HCEC 1CT (cell line): Measurements from ENCODE around the gene HS6ST2.

ENCODE experiments used
- DNase-seq: peaks from one replicate; pipeline ENCODE4 v3.0.0-alpha.2; 2017

HS6ST2 gene

DNA sequence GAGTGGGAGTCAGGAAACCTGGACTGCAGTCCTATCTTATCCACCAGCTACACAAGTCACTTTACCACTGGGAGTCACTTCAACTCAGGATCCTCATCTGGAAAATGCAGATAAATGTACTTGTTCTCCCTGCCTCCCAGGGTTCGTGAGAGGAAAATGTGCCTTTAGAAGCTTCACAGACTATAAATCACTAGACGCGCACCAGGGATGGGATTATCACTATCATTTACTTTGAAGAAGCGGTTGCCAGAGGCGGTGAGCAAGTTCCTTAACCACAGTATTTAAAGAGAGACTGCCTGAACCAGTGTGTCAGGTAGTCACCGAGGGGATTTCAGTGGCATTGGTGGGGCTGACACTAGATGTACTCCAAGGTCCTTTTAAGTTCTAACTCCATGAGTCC is 219.5 kb downstream of the HS6ST2 start:
- DNase-seq = no peak

DNA sequence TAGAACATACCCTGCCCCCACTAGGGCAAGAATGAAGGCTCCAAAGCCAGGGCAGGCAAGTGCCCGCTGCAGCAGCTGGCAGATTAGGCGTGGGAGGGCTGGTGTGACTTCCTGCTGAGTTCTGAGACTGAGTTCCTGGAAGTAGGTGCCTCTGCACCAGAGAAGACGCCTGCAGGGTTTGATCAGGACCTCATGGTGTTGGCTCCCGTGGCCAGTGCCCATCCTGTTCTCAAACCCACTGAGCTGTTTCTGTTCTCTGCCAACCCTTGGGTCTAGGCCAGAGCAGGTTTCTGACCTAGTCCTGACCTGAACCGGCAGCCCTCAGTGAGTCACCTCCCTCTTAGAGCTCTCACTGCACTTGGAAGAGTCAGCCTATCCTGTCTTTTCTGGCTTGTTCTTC is 220.7 kb downstream of the HS6ST2 start:
- DNase-seq = no peak

DNA sequence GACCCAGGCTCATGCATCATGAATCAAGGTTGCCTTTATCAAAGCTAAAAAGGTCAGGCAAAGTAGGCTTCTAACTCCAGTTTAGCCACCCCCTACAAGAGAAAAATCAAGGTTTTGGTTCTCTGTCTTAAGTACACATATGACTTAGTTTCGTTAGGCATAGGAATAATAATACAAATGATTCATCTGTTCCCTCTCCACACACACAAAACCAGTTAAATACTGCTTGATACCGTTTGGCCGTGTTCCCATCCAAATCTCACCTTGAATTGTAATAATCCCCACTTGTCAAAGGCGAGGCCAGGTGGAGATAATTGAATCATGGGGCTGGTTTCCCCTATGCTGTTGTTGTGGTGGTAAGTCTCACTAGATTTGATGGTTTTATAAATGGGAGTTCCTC is 226.2 kb downstream of the HS6ST2 start:
- DNase-seq = no peak

DNA sequence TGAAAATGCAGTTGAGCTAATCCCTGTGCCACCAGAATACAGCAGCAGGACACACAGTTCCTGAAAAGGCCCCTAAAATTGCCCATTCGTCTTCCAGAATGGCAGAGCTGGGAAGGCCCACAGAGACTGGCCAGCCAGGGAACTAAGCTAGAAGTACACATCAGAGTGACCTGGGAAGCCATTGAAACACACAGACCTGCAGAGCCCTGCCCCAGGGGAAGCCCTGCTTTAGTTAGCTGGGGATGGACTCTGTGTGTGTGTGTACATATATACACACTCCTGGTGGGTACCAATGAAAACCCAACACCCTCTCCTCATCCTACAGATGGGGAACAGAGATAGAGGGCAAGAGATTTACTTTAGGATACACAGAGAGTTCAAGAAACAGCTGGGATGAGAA is 227.7 kb downstream of the HS6ST2 start:
- DNase-seq = no peak

DNA sequence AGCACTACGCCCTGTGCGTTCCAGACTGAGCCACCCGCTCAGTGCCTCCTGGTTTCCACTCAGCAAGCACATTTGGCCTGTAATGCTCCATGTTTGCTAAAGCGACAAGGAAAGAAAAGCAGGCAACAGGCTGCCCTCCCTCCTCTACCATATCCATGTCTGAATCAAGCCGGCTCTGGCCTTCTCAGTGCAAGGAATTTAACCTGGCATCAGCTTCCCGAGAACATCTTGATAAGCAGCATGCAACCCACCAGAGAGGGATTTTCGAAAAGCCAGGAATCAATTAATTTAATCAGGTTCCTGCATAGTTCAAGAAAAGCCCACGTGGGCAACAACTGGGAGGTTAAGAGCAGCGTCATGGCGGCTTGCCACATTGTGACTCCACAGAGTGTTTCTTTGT is 228.2 kb downstream of the HS6ST2 start:
- DNase-seq = no peak

DNA sequence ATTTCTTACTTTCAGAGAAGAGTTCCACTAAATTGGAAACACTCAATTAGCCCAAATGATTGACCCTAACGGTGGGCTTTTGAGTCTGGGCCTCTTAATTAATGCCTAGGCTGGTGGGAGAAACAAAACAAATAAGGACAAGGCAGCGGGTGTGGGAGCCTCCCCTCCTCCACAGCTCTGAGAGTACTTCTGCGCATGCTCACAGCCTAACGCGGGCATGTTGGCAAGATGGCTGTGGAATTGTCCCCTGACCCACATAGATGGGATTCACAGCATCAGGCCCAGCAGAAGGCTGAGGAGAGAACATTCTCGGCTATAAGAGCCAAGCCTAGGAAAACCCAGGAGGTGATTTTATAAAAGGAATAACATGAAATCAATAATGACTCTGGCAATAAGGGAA is 230.1 kb downstream of the HS6ST2 start:
- DNase-seq = no peak

DNA sequence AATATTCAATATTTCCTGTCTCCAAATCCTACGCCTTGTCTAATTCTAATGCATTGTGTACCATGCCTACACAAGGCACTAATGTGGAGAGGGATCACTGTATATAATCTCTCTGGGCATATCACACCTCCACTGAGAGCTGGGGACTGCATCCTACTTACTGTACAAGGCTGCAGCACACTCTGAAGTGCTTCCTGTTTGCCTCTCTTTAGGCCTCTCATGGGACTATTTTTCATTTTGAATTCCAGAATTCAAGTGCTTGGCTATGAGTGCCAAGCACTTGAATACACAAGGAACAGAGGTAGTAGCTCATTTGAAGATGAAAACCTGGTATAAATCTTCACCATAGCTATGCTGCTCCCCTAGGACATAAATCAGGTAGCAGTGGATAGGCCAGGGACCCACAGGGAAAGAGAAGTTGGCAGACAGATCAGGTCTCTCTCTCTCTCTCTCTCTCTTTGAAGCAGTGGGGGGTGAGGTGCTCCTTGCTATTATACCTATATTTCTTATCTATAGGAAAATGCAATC is 239.9 kb downstream of the HS6ST2 start:
- no peak for DNase-seq

DNA sequence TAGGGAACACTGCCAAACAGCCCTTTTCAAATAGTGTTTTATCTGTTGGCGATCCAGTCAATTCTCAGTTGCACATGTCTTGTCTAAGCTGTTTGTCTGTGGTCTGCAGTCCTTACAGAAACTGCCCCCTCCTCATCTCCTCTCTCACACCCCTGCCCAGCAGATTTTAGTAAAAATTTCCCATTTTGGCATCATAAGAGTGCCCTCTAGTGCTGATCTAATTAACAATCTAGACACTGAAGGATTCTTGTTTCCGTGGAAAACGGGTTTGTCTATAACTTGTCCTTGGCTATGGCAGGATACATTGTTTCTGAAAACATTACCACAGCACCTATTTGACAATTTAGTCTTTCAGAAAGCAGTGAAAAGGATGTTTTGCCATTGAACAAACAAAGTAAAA is 242.4 kb downstream of the HS6ST2 start:
- DNase-seq = peak; percentile 3

DNA sequence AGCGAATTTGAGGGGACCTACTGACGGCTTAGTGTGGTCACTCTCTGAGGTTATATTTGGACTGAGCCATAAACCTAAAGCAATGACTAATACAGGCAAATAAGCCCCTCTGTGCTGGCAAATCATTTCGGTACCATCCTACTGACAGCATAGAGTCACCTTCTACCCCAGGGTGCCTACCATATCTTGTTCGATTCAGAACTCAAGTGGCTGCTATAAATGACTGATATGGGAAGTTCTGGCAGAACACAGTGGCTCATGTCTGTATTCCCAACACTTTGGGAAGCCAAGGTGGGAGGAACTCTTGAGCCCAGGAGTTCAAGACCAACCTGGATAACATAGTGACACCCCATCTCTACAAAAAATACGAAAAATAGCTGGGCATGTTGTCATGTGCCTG is 243.5 kb downstream of the HS6ST2 start:
- no peak for DNase-seq

DNA sequence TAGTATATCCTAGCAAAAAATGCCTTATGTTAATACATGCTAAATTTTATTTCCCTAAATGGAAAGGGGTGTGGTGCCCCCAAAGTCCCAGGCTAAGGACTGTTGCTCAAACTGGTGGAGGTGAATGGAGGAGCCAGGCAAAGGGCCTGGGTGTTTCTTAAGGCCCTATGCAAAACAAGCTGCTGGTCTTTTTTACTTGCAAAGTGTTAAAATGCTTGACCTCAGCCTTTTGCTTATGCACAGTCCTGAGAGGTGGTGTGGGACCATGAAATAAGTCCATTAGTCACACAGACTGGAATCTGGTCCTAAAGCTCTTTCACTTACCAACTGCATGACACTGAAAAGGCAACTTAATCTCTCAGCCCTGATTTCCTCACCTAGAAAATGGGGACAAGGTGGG is 246.1 kb downstream of the HS6ST2 start:
- no peak for DNase-seq

DNA sequence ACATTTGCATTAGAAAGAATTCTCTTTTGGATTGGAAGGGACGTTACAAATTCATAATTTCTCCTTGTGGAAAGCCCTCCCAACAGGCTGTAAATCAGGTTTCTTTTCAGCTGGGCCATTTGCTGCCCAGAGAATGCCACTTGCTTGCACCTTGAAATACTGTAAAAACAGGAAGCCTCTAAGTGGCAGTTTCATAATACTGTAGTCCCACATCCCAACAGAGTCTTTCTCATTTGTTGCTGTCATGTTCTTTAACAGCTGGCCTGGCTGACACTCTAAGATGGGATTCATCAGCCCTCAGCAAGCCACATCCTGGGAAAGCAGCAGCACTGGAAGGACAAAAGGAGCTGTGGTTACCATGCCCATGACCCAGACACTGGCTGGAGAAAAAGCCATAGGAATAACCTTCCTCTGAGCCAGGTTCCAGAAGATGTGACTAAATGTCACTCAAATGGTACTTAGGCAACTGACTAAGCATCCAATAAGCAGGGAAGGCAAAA is 247.7 kb downstream of the HS6ST2 start:
- no peak for DNase-seq

DNA sequence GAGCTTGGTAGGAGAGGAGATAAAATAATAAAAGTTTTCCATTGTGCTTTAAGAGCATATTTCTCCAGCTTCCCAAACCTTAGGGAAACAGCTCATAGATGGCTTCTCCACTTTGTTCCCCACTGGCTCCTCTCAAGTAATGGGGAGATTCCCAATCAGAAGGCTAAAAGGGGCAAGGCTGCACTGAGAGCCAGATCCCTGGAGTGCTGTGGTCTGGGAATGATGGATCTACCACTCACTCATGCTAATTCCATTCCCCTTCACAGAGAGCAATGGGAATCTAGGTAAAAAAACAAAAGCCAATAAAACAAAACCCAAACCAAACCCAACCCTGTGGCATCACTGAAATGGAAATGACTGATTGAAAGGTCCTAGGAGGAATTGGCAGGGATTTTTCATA is 249.9 kb downstream of the HS6ST2 start:
- DNase-seq = no peak

DNA sequence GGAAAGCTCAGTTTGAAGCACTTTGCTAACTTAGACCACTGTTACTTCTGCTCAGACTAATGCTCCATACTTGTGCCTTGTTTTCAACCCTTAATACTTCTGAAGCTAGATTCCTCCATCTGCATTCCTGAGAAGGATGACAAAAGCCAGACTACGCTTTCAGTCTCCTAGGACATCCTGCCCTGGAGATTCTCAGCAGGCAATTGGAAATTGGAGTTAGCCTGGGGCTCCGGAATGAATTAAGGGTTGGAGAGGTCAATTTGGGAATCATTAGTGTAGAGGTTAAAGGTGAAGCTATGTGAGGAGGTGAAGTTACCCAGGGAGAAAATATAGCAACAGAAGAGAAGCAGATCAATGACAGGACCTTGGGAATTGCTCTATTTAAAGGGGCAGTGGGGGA is 253.7 kb downstream of the HS6ST2 start:
- no peak for DNase-seq

DNA sequence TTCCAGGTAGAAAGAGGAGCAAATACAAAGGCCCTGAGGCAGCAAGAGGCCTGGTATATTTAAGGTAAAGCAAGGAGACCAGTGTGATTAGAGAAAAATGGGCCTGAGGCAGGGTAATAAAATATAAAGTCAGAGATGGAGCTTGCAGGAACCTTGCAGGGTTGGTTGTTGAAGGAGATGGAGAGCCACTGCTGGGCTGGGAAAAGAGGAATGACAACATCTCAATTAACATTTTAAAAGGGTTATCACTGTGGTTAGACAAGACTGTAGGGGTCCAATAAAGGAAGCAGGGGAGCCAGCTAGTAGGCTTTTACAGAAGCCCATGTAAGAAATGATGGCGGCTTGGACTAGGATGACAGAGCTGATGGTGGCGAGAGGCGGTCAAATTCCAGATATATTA is 264.0 kb downstream of the HS6ST2 start:
- DNase-seq = no peak

DNA sequence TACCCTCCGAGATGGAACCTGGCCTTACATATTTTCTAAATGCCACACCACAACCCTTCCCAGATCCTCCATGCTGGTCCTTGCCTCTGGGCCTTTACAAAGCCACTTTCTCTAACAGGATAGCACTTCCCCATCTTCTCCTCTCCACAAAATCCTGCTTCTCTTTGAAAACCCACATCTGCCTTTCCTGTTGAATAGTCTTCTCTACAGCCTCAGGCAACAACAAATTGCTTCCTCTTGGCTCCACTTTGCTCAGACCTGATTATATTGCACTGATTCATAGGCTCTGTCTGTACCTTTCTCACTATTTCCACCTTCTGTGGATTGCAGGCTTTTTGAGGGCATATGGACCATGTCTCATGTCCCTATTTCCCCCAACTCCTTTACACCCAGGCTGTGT is 265.9 kb downstream of the HS6ST2 start:
- DNase-seq = no peak

DNA sequence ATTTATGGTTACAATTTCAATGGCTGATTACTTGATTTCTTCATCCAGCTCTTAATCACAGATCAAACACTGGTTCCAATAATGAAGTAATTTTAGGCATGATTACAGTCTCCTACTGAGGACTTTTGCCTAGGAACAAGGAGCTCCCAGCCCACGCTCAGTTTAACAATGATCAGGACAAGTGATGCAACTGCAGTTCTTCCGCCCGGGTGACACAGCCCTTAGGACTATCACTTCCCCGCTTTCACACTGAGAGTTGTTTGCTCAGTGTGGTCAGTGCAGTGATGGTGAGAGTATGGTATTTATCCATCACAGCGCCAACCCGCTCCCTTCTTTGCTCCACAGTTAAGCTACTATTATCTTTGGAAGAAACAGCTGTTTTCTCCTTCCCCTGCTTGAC is 266.4 kb downstream of the HS6ST2 start:
- no peak for DNase-seq

DNA sequence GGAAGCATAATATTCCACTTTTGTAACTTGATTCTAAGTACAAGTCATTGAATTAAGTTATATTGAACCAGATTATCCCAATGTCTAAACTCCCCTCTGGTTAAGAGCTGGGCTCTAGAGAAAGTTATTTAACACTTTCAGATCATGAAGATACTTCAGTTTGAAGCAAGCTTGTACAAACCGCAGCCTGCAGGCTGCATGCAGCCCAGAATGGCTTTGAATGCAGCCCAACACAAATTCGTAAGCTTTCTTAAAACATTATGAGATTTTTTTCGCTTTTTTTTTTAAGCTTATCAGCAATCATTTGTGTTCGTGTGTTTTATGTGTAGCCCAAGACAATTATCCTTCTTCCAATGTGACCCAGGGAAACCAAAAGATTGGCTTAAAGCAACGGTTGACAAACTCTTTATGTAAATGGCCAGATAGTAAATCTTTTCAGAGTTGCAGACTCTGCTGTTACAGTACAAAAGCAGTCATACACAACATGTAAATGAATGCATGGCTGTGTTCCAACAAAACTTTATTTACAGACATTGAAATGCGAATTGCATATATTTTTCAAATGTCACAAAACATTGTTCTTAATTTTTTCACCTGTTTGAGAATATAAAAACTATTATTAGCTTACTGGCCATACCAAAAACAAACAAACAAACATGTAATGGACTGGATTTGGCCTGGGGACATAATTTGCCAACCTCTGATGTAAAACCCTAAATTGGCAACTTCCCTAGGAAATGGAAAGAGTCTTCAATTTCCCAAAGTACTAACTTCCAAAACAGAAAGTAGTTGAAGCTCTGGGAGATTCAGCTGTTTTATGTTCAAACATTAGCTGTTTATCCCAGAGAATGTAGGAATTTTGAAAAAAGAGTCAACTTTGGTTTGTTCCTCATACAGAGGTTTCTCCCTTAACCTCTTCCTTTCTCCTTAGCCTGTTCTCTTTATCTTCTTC is 268.5 kb downstream of the HS6ST2 start:
- DNase-seq = no peak

DNA sequence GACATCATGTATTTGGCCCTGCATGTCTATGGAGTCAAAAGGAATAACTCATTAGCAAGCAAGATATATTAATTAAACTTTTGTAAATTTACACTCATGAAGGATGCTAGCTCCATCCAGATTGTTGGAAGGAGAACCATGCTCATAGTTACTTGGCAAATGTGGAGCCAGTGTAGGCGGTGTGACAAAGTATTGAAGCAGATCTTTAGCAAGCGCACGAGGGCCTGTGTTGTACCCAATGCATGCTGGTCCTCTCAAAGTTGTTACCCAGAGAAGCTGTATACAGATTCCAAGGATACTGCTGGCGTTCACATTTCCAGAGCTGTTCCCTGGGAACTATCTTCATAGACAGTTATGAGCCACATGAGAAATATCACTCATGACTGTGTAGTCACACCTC is 273.2 kb downstream of the HS6ST2 start:
- no peak for DNase-seq

DNA sequence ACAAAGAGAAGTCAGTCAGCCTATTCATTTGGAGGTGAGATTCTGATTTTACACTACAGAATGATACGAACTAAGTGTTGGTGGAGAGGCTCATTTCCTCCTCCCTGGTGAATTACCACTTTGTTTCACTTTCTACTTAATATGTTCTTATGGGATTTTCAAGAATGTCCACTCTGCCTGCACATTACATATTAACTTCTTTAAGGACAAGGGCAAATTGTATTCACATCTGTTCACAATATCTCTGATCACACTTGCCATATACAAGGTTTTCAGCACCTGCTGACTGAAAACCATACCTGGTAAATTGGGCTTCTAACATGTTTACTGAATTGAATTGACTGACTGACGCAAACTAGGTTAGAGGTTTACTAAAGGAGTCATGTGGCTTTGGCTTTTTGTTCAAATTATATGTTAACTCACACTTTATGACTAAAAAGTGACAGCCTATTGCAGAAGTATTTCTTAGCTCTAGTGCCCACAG is 281.2 kb downstream of the HS6ST2 start:
- DNase-seq = no peak

DNA sequence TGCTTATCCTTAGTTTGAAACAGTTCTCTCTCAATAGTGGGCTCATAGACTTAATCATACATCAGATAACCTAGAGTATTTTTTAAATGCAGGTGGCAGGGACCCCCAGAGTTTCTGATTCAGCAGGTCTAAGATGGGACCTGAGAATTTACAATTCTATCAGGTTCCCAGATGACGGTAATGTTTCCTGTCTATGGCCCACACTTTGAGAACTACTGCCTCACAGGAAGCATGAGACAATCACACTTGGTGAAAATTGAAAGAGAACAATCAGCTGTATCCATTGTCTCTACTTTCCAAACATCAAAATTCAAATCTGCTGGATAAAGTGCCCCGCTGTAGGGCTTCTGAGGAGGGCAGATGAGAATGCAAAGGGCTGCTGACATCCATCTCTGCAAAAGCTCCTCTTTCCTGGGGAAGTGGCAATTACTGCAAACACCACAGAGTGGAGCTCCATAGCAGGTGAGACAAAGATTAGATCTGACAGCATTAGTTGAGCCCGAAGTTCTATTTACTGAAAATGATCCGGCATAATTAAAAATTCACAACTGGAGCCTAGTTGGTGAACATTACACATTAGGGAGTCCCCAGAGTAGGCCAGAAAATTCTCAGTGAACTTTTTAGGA is 281.8 kb downstream of the HS6ST2 start:
- no peak for DNase-seq

DNA sequence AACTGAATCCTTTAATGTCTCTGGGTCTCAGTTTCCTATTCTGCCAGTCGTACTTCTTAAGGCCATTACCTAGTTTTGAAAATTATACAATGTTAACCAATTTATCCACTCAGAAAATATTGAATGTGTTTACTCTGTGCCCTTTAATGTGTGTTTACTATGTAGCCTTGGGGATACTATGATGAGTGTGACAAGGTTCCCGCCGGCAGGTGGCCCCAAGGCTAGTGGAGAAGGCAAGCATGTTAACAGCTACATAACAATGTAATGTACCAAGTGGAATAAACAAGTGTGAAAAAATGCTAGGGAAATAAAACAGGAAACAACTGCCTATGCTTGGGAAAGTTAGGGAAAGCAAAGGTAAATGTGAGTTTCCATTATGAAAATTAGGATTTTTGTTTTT is 282.3 kb downstream of the HS6ST2 start:
- DNase-seq = no peak

DNA sequence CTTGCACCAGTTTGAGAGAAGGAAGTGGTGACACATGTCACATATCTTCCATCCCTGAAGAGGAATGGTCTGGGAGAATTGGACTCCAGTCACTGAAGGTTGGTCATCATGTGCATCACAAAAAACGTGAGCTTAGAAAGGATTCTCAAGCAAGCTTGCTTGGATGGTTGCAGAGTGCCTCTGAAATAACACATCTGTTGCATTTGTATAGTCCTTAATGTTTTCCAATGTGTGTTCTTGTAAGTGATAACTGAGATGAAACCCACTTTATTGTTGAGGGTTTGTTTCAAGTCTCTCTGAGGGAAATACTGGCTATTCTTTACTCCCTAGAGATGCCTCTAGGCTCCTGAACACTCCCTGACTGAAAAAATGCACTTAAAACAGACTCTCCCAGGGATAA is 285.1 kb downstream of the HS6ST2 start:
- DNase-seq = no peak

DNA sequence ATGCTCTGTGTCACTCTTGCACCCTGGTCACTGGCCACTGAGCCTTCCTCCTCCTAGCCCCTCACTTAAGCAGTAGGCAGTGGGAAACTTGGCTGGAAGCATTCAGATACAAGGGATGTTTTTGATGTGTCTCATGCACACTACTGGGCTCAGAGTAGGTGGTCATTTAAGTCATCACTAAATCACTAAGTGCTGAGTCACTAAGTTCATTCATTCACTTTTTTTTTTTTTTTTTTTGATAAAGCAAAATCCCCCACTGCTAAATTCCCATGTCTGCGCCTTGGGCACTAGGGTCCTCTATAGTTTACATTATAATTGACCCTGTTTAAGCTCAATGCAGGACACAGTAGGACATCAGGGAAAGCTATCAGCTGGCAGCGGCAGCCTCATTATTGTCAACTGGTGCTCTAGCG is 287.2 kb downstream of the HS6ST2 start:
- DNase-seq = peak; percentile 2

DNA sequence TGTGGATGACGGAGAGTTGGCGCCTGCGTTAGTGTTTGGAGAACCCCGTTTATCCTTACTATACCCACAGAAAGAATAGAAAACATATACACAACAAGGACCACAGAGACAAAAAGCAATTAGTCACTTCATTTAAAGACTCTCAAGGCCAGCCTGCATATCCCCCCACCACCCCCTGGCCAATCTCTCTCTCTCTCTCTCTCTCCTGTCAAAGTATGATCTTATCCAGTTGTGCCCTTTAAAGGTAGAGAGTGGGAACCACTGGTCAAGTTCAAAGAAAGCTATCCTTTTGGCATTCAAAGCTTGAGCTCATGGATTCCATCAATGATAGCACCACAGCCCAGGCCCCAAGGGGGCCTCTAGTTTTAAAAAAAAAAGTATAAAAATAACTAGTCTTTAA is 289.3 kb downstream of the HS6ST2 start:
- no peak for DNase-seq
